ENCODE data around the gene SOX6. TPM values are rescaled to one million over a fixed set of nuclear protein-coding genes. Genes with fewer than 3 reads are reported as not detected.

Gene SOX6
- total and polyA plus RNA-seq, 2 of the 13 experiments (the other 11 are each of a cell fraction or from before 2014, with no cell fraction given): 2.6 to 11.2 TPM

DNA sequence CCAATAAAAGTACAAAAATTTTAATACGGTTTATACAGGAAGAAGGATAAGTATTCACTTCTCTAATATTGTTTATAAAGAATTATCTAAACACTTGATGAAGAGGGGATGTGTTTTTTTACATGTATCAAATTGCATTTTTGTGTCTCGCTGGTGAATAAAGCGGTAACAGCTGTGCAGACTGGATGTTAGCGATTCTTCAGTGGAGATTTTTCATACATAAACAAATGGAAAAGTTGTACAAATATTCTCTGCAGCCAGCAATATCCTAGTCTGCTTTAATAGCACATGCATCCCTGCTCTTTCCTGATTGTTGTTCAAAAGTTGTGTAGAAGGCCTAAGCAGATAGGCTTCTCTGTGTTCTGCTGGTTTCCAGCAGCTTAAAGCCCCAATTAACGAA, 369.3 kb downstream of the SOX6 start:
- no peak for ATAC-seq
- POLR2A ChIA-PET: no interaction called here
- no peaks in the 10 kb centered on the region for H3K27me3 ChIP-seq (ENCODE audit: control insufficient read depth in 1 of 2, insufficient read depth in 2 of 2, low read length in 2 of 2)
- no peaks in the 10 kb centered on the region for H3K79me2 ChIP-seq (ENCODE audit: insufficient read depth, low read length)
- no TSS peak for BruUV-seq (replicated peaks)
- no peak overlapping the region for H3K4me2 ChIP-seq (ENCODE audit: low read depth, low read length)
- DNase-seq (ENCODE audit: low spot score): no peak
- no peak for FAIRE-seq
- no peak overlapping the region for H2AFZ ChIP-seq (ENCODE audit: low read length)
- H3K9ac ChIP-seq (ENCODE audit: insufficient read depth, low read depth, low read length): no peak overlapping the region
- no peak overlapping the region for H3K27ac ChIP-seq (ENCODE audit: extremely low read length, insufficient read depth, low read length)
- TF ChIP-seq, protein P1, sequence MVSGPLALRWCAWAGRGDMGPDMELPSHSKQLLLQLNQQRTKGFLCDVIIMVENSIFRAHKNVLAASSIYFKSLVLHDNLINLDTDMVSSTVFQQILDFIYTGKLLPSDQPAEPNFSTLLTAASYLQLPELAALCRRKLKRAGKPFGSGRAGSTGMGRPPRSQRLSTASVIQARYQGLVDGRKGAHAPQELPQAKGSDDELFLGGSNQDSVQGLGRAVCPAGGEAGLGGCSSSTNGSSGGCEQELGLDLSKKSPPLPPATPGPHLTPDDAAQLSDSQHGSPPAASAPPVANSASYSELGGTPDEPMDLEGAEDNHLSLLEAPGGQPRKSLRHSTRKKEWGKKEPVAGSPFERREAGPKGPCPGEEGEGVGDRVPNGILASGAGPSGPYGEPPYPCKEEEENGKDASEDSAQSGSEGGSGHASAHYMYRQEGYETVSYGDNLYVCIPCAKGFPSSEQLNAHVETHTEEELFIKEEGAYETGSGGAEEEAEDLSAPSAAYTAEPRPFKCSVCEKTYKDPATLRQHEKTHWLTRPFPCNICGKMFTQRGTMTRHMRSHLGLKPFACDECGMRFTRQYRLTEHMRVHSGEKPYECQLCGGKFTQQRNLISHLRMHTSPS (CRISPR knock-in tag; IDR thresholded peaks at IDR 0.05; ENCODE audit: low read depth): no peak
- TF ChIP-seq ZMYM2 (CRISPR knock-in tag; IDR thresholded peaks at IDR 0.05) (no peak), ARNTL (CRISPR knock-in tag; IDR thresholded peaks at IDR 0.05) (no peak), HNF4A (CRISPR knock-in tag; IDR thresholded peaks at IDR 0.05) (no peak), KMT2B (CRISPR knock-in tag; IDR thresholded peaks at IDR 0.05) (no peak)
- TF ChIP-seq, protein P2, sequence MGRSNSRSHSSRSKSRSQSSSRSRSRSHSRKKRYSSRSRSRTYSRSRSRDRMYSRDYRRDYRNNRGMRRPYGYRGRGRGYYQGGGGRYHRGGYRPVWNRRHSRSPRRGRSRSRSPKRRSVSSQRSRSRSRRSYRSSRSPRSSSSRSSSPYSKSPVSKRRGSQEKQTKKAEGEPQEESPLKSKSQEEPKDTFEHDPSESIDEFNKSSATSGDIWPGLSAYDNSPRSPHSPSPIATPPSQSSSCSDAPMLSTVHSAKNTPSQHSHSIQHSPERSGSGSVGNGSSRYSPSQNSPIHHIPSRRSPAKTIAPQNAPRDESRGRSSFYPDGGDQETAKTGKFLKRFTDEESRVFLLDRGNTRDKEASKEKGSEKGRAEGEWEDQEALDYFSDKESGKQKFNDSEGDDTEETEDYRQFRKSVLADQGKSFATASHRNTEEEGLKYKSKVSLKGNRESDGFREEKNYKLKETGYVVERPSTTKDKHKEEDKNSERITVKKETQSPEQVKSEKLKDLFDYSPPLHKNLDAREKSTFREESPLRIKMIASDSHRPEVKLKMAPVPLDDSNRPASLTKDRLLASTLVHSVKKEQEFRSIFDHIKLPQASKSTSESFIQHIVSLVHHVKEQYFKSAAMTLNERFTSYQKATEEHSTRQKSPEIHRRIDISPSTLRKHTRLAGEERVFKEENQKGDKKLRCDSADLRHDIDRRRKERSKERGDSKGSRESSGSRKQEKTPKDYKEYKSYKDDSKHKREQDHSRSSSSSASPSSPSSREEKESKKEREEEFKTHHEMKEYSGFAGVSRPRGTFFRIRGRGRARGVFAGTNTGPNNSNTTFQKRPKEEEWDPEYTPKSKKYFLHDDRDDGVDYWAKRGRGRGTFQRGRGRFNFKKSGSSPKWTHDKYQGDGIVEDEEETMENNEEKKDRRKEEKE (IDR thresholded peaks at IDR 0.05): no peak
- TF ChIP-seq, protein P3, sequence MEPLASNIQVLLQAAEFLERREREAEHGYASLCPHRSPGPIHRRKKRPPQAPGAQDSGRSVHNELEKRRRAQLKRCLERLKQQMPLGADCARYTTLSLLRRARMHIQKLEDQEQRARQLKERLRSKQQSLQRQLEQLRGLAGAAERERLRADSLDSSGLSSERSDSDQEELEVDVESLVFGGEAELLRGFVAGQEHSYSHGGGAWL (CRISPR knock-in tag; IDR thresholded peaks at IDR 0.05): no peak
- TF ChIP-seq, protein P4, sequence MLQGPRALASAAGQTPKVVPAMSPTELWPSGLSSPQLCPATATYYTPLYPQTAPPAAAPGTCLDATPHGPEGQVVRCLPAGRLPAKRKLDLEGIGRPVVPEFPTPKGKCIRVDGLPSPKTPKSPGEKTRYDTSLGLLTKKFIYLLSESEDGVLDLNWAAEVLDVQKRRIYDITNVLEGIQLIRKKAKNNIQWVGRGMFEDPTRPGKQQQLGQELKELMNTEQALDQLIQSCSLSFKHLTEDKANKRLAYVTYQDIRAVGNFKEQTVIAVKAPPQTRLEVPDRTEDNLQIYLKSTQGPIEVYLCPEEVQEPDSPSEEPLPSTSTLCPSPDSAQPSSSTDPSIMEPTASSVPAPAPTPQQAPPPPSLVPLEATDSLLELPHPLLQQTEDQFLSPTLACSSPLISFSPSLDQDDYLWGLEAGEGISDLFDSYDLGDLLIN (CRISPR knock-in tag; IDR thresholded peaks at IDR 0.05; ENCODE audit: borderline replicate concordance): no peak
- no peaks in the 10 kb centered on the region for H3K4me1 ChIP-seq (ENCODE audit: insufficient read depth, low read length)
- no peaks in the 10 kb centered on the region for H3K9me3 ChIP-seq (ENCODE audit: low read length)
- WGBS (ENCODE audit: low lambda C conversion rate): 39% methylated on average over 5 of the region's 5 CpGs
- intact Hi-C loops (cut with micrococcal nuclease; ENCODE audit: unreplicated experiment): no loop called here
- no peaks in the 10 kb centered on the region for H3K36me3 ChIP-seq (replicated peaks in 1 of 2; ENCODE audit: control insufficient read depth in 1 of 2, insufficient read depth in 2 of 2, low read length in 2 of 2)
- CTCF ChIA-PET (ENCODE audit: low intra/inter-chr PET ratio, low total read pairs): no interaction called here
- no peaks in the 10 kb centered on the region for H4K20me1 ChIP-seq (ENCODE audit: insufficient read depth, low read length)
- in situ Hi-C loops (cut with HindIII; ENCODE audit: extremely low pct_ligation_motif_present, low pct_unique_long_range_greater_than_20kb): no loop called here
- H3K4me3 ChIP-seq (replicated peaks in 1 of 3; ENCODE audit: insufficient read depth in 1 of 3, low read depth in 2 of 3, low read length in 3 of 3): no peak overlapping the region
